Medulla oblongata (tissue), 1 donor: ENCODE data around the gene NTNG2.

Source experiments
- DNase-seq: peaks from one replicate; pipeline ENCODE4 v3.0.0-alpha.2; 2015; ENCODE audit errors: extremely low spot score

Gene NTNG2

DNA sequence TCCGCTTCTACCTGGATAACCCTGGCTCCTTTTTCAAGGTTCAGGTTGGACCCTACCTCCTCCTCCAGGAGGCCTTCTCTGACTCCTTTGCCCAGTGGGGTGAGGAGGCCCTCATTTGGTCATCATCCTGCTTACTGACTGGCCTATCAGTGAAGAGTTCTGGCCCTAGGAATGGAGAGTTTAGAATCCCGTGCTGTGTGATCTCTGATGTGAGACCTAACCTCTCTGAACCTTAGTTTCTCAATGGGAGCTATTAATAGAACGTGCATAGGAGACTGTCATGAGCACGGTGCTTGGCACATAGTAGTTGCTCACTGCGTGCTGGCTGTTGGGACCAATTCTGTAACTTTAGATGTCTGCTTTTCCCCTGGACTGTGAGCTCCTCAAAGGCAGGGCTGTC is 10.3 kb downstream of the NTNG2 start:
- no peak for DNase-seq

DNA sequence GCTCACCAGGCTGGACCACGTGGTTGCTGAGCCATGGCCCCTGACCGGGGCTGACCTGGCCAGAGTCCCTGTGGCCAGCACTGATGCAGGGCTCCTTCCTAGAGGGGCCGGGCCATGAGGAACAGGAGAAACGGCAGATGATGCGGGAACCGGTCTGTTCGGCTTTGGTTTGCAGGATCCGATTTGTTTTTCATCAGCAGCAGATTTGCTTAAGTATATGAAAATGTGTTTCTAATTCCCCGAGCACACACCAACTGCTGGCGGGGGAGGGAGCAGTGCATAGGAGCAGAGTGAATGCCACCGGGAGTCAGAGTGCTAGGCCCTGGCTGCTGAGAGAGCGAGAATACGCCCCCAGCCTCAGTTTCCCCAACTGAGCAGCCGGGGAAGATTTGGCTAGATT is 13.6 kb downstream of the NTNG2 start:
- DNase-seq: no peak

DNA sequence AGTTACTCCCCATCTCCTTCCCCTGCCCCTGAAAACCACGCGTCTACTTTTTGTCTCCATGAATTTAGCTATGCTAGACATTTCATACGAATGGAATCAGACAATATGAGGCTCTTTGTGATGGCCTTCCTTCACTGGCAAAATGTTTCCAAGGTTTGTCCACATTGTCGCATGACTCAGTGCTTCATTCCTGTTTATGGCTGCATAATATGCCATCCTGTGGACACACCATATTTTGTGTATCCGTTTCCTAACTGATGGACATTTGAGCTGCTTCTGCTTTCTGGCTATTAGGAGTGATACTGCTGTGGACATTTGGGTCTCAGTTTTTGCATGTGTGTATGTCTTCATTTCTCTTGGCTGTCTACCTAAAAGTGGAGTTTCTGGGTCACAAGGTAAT is 14.5 kb downstream of the NTNG2 start:
- DNase-seq: no peak

- DNase-seq: peak; percentile 63
Measured at GRCh38 chr9:132181796-132182313, 20.0 kb downstream of the NTNG2 start.

GRCh38 chr9:132182314-132183091 is 20.6 kb downstream of the NTNG2 start:
- DNase-seq: peak; percentile 76

DNA sequence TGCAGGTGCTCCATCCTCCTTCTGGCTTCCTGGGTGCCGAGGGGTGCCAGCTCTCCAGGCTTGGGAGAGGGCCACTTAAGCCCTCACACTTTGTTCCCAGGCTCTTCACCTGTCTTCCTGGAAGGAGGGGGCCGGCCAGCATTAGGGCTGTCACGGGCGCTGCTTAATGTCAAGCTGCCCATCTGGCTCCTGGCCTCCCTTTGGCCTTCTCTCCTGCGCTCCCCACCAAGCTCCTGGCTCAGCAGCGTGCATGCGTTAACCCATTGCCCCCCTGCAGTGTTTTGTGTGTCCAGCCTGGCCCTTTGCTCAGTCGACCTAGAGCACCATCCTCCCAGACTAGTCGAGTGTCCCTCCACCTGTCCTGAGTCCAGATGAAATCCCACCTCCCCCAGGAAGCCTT is 21.3 kb downstream of the NTNG2 start:
- no peak for DNase-seq

GRCh38 chr9:132183715-132184114 is 21.9 kb downstream of the NTNG2 start:
- DNase-seq: no peak

DNA sequence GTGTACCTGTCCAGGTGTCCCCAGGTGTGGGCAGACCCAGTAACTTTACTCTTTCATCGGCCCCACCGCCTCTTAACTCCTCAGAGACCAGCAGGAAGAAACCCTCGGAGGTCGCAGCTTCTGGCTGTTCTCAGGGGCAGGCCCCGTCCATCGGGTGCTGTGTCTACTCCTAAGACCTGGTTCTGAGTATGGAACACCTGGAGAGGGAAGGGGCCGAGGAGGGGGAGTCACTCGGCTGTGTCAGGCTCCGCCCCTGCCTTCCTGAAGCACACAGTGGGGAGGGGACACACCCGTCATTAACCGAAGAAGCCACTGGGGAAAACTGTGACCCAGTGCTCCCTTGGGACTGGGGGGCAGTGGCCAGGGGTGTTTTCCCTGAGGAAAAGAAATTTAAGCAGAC is 22.3 kb downstream of the NTNG2 start:
- DNase-seq: no peak

GRCh38 chr9:132185073-132186009 is 23.5 kb downstream of the NTNG2 start:
- peak; percentile 53 for DNase-seq

GRCh38 chr9:132187121-132187620 is 25.3 kb downstream of the NTNG2 start:
- peak; percentile 66 for DNase-seq

GRCh38 chr9:132190966-132191365 is 29.1 kb downstream of the NTNG2 start:
- DNase-seq: no peak

GRCh38 chr9:132192728-132193127 is 30.9 kb downstream of the NTNG2 start:
- peak; percentile 86 for DNase-seq

GRCh38 chr9:132193227-132194124 is 31.6 kb downstream of the NTNG2 start:
- DNase-seq: peak; percentile 60

GRCh38 chr9:132194508-132194907 is 32.6 kb downstream of the NTNG2 start:
- no peak for DNase-seq

GRCh38 chr9:132197315-132197714 is 35.5 kb downstream of the NTNG2 start:
- DNase-seq: no peak

DNA sequence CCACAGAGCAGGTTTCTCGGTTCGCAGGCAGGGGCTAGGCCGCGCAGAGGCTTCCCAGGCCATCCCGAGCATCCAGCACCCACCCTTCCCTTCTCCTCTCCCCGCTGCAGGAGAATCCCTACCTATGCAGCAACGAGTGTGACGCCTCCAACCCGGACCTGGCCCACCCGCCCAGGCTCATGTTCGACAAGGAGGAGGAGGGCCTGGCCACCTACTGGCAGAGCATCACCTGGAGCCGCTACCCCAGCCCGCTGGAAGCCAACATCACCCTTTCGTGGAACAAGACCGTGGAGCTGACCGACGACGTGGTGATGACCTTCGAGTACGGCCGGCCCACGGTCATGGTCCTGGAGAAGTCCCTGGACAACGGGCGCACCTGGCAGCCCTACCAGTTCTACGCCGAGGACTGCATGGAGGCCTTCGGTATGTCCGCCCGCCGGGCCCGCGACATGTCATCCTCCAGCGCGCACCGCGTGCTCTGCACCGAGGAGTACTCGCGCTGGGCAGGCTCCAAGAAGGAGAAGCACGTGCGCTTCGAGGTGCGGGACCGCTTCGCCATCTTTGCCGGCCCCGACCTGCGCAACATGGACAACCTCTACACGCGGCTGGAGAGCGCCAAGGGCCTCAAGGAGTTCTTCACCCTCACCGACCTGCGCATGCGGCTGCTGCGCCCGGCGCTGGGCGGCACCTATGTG is 36.1 kb downstream of the NTNG2 start:
- no peak for DNase-seq

DNA sequence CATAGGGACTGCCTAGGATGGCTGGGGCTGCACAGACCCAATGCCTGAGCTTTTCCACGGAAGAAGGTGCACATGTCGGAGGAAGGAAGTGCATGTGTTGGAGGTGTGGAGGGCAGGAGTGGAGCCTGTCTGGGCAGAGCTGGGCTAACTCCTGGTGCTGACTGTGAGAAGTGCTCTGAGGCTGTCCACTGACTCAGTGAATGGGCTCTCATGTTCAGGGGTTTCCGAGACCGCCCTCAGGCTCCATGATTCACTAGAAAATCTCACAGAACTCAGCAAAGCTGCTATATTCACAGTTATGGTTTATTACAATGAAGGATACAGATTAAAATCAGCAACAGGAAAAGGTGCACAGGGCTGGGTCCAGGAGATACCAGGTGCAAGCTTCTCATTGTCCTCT is 37.2 kb downstream of the NTNG2 start:
- DNase-seq: no peak

DNA sequence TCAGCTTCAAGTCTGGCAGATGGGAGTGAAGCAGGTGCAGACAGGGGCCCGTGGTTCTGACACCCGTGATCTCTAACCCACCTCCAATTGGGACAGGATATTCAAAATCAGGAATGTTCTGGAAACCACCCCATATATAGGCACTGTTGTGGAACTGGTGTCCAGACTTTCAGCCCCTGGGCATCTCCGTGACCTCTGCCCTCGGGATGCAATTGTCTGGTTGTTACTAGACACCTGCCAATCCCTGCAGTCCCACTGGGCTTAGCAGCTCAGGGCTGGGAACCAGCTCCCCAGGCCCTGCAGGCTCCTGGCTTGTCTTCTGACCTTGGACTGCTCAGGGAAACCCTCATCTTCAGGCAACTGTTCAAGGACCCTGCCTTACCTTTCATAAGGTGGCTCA is 38.8 kb downstream of the NTNG2 start:
- DNase-seq: no peak

GRCh38 chr9:132201139-132201538 is 39.3 kb downstream of the NTNG2 start:
- DNase-seq: no peak

GRCh38 chr9:132201780-132202703 is 40.2 kb downstream of the NTNG2 start:
- DNase-seq: no peak
